ENCODE data around the gene CNIH3. TPM values are rescaled to one million over a fixed set of nuclear protein-coding genes. Genes with fewer than 3 reads are reported as not detected.

Gene CNIH3
- total RNA-seq, 1 donor from 2014 or later, result 1.4 TPM

DNA sequence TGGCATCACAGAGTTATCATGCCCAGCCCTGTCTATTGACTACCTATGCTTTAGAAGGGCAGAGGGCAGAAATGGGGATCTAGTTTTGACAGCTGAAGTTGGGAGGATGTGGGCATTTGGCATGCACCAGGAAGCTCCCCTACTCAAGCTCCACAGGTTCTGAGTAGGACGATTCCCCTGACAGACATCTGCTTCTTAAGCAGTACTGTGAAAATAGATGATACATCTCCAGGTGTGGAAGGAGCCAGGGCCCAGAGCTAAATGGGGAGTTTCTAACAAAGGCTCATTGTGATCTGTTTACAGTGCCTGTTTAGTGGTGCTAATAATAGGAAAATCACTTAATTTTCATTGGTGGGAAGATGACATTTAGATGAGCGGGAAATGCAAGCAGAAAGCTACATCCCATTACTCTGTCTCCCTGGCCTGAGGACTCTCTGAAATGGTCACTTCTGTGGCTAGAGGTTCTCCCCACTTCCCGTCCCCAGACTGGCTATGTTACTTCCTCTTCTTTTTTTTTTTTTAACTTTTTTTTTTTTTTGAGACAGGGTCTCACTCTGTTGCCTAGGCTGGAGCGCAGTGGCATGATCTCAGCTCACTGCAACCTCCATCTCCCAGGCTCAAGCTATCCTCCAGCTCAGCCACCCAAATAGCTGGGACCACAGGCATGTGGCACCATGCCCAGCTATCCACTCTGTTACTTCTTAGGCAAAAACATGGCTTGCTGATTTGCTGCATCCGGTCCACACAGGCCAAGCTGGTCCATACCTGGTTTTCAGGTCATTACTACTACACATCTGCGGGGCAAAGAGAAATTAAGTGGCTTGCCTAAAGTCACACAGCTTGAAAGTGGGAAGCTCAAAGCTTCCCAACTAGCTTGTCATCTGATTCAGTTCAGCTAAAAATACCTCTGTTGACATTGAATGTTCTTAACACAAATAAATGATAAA is 23.2 kb upstream of the CNIH3 start:
- H3K9me3 Mint-ChIP-seq, result no peaks in the 10 kb centered on the region

DNA sequence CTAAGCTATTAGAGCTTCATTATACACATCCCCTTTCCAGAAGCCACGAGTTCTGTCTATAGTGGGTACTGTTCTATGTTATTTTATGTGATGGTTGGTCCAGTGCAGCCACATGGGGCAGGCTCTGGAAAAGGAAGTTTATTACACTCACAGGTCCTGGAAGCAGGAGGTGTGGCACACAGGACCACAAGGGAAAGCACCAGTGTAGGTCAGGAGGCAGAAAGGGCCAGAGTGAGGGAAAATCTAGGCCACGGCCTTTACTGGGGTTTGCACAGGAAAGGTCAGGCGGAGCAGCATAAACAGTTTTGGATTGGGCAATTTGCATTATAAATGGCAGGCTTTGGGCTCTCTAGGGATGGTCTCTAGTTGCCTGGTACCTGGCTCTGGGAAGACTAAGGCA is 21.8 kb upstream of the CNIH3 start:
- intact Hi-C loops (cut with micrococcal nuclease), result no loop called here
- H3K27ac Mint-ChIP-seq, result no peak overlapping the region
- no peaks in the 10 kb centered on the region for H3K4me1 Mint-ChIP-seq (ENCODE audit: low read depth)
- no peak overlapping the region for H3K4me3 Mint-ChIP-seq
- no peaks in the 10 kb centered on the region for H3K36me3 Mint-ChIP-seq (ENCODE audit: low read depth)
- no peaks in the 10 kb centered on the region for H3K9me3 Mint-ChIP-seq
- no peak for DNase-seq (ENCODE audit: low spot score)
- H3K27me3 Mint-ChIP-seq (ENCODE audit: insufficient read depth), result peaks cover 12% of the 10 kb centered on the region

More for the DNA sequence above, 23.2 kb upstream of the CNIH3 start:
- intact Hi-C loops (cut with micrococcal nuclease), result no loop called here
- DNase-seq (ENCODE audit: low spot score), result no peak
- Mint-ChIP-seq H3K27me3 (ENCODE audit: insufficient read depth) (peaks cover 6% of the 10 kb centered on the region), H3K27ac (no peak overlapping the region), H3K4me3 (no peak overlapping the region), H3K36me3 (ENCODE audit: low read depth) (no peaks in the 10 kb centered on the region), H3K4me1 (ENCODE audit: low read depth) (no peaks in the 10 kb centered on the region)

DNA sequence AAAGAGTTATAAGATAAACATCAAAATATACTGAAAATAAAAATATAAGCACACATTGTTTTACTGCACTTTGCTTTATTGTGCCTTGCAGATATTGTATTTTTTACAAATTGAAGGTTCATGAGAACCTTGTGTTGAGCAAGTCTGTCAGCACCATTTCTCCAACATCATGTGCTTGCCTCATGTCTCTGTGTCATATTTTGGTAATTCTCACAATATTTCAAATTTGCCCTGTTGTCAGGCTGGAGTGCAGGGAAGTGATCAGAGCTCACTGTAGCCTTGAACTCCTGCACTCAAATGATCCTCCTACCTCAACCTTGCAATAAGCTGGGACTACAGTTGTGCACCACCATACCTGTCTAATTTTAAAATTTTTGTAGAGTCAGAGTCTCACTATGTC is 21.3 kb upstream of the CNIH3 start:
- Mint-ChIP-seq H3K4me1 (ENCODE audit: low read depth) (no peaks in the 10 kb centered on the region), H3K9me3 (no peaks in the 10 kb centered on the region), H3K27me3 (ENCODE audit: insufficient read depth) (peaks cover 12% of the 10 kb centered on the region), H3K36me3 (ENCODE audit: low read depth) (no peaks in the 10 kb centered on the region), H3K4me3 (no peak overlapping the region), H3K27ac (no peak overlapping the region)
- intact Hi-C loops (cut with micrococcal nuclease), result no loop called here
- DNase-seq (ENCODE audit: low spot score), result no peak

DNA sequence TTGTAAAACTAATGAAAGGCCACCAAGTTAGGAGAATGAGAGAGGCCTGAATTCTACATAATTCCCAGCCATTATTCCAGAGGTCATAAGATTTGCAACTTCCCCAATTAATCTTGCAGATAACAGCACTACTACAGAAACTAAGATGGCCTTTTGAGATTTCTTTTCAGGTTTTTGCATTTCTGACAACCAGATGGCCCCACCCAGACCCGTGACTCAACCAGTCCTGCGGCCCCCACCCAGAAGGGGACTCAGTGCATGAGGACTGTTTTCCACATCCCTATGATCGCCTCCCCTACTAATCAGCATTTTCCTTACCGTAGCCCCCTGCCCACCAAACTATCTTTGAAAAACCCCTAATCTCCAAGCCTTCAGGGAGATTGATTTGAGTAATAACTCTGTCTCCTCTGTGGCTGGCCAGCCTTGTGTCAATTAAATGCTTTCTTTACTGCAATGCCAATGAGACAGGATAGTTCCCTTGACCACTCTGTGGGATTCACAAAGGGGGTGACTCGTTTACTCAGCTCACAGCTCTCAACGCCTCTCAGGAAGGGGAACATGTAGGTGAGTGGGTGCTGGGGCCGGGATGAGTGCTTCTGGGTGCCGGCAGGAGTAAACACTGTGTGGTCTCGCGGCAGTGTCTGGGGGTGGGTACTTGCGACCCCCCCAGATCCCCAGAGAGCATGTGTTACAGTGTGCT is 10.5 kb upstream of the CNIH3 start:
- Mint-ChIP-seq H3K4me3 (no peak overlapping the region), H3K4me1 (ENCODE audit: low read depth) (no peaks in the 10 kb centered on the region), H3K36me3 (ENCODE audit: low read depth) (no peaks in the 10 kb centered on the region), H3K27ac (no peak overlapping the region), H3K27me3 (ENCODE audit: insufficient read depth) (peaks cover 34% of the 10 kb centered on the region), H3K9me3 (no peaks in the 10 kb centered on the region)
- intact Hi-C loops (cut with micrococcal nuclease), result no loop called here
- DNase-seq (ENCODE audit: low spot score), result no peak

DNA sequence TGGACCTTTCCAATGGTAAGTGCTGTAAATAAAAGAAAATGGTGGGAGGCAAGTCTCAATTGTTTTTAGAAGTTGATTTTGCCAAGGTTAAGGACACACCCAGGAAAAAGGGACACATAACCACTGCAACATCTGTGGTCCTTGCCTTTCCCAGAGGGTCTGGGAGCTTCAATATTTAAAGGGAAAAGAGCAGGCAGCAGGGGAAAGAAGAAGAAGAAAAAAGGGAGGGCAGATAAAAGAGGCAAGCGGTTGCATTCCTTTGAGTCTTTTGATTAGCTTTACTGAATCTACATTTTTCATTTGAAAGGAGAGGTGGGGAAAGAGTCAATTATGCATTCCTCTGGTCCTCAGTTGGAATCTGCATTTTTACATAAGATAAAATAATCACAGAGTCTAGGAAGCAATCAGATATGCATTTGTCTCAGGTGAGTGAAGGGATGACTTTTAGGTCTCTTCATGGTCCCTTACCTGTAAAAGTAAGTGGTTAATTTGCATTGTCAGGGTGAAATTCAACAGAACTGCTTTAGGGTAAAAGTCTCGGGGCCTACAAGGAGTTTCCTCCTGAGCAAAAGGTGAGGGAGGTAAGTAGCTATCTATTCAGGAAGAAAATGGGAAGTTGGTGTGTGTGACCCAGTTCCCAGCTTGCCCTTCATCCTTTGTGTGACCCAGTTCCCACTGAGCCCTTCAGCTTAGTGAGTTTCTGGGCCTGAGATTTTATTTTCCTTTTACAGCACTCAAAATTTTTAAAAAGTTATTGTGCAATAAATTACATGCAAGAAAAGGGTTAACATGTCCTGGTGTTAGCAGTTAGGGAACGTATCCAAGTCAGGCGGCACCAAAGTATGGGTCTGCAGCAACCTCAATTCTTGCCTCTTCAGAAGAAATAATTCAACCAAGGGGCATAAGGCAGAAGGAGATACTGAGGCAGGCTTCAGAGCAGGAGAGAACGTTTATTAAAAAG is 8.6 kb upstream of the CNIH3 start:
- intact Hi-C loops (cut with micrococcal nuclease), result no loop called here
- Mint-ChIP-seq H3K4me3 (no peak overlapping the region), H3K27me3 (ENCODE audit: insufficient read depth) (peaks cover 45% of the 10 kb centered on the region), H3K36me3 (ENCODE audit: low read depth) (no peaks in the 10 kb centered on the region), H3K9me3 (no peaks in the 10 kb centered on the region), H3K27ac (no peak overlapping the region), H3K4me1 (ENCODE audit: low read depth) (no peaks in the 10 kb centered on the region)
- no peak for DNase-seq (ENCODE audit: low spot score)

DNA sequence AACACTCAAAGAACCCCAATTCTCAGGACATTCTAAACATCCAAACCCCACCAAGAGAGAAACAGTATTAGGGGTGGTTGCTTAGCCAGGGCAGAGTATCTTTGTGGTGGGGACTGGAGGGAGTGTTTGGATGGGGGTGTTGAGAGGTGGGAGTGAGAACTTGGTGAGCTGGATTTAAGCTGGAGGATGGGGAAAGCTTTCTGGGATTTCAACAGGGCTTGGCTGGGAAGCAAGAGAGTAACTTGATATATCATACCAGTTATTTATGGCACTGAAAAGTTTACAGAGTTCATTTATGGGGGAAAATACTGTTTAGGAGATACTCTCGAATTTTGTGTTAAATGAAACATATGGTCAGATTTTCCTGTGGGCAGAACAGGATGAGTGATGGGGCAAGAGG is 6.8 kb upstream of the CNIH3 start:
- no peak for DNase-seq (ENCODE audit: low spot score)
- Mint-ChIP-seq H3K36me3 (ENCODE audit: low read depth) (no peaks in the 10 kb centered on the region), H3K9me3 (no peaks in the 10 kb centered on the region), H3K27ac (no peak overlapping the region), H3K4me3 (no peak overlapping the region), H3K27me3 (ENCODE audit: insufficient read depth) (peaks cover 43% of the 10 kb centered on the region), H3K4me1 (ENCODE audit: low read depth) (no peaks in the 10 kb centered on the region)
- intact Hi-C loops (cut with micrococcal nuclease), result no loop called here

DNA sequence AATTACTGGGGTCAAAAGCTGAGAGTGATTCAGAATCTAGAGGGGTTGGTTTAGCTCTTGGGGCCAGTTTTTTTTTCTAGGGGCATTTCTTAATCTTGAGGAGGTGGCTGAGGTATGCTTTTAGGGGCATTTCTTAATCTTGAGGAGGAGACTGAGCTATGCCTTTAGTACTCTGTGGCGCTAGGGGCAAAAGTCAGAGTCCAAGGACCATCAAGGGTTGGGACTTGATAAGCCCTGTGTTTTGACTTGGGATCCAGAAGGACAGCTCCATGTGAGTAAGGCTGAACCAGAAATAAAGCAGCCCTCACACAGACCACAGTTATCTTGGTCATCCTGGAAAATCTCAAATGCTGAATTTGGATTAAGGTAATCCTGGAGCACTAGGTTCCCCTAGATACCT is 3.9 kb upstream of the CNIH3 start:
- Mint-ChIP-seq H3K4me1 (ENCODE audit: low read depth) (peaks cover 5% of the 10 kb centered on the region), H3K36me3 (ENCODE audit: low read depth) (no peaks in the 10 kb centered on the region), H3K9me3 (no peaks in the 10 kb centered on the region), H3K27me3 (ENCODE audit: insufficient read depth) (peaks cover 60% of the 10 kb centered on the region), H3K4me3 (no peak overlapping the region), H3K27ac (no peak overlapping the region)
- DNase-seq (ENCODE audit: low spot score), result no peak
- intact Hi-C loops (cut with micrococcal nuclease), result no loop called here

DNA sequence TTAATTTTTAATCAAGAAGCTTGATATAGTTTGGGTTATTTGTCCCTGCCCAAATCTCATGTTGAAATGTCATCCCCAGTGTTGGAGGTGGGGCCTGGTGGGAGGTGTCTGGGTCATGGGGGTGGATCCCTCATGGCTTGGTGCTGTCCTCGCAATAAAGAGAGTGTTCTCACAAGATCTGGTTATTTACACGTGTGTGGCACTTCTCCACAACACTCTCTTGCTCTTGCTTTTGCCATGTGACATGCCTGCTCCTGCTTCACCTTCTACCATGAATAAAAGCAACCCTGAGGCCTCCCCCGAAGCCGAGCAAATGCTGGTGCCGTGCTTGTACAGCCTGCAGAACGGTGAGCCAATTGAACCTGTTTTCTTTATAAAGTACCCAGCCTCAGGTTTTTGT is 2.6 kb upstream of the CNIH3 start:
- H3K27me3 Mint-ChIP-seq (ENCODE audit: insufficient read depth), result peaks cover 68% of the 10 kb centered on the region
- peaks cover 17% of the 10 kb centered on the region for H3K4me1 Mint-ChIP-seq (ENCODE audit: low read depth)
- no peak overlapping the region for H3K27ac Mint-ChIP-seq
- intact Hi-C loops (cut with micrococcal nuclease), result no loop called here
- no peak for DNase-seq (ENCODE audit: low spot score)
- no peak overlapping the region for H3K4me3 Mint-ChIP-seq
- H3K36me3 Mint-ChIP-seq (ENCODE audit: low read depth), result no peaks in the 10 kb centered on the region
- no peaks in the 10 kb centered on the region for H3K9me3 Mint-ChIP-seq

DNA sequence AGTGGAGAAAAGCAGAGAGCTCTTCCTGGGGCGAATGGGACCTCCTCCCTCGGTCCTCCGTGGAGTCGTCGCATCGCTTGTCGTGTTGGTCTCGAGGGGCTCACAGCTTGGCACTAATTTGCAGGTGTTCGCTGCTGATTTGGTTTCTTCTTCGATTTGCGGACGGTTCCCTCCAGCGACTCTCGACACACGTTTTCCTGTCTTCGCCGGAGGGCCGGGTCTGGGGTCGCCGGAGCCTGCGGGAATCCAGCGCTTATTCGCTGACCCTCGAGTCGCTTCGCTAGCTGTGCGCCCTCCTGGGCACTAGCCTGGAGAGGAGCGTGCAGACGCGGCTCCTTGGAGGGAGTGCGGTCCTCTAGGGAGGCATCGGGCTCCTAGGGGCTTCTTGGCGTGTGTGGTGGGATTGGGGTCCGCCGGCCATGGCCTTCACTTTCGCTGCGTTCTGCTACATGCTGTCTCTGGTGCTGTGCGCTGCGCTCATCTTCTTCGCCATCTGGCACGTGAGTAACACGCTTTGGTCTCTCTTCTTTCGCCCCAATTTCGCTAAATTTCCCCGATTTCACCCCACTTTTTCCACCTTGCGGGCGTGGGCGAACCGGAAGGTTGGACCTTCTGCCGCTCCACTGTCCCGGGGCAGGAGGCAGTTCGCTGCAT is 766 bp downstream of the CNIH3 start:
- Mint-ChIP-seq H3K27ac (no peak overlapping the region), H3K4me3 (peak overlapping the region; percentile 76), H3K36me3 (ENCODE audit: low read depth) (peaks cover 5% of the 10 kb centered on the region), H3K27me3 (ENCODE audit: insufficient read depth) (peaks cover 72% of the 10 kb centered on the region), H3K4me1 (ENCODE audit: low read depth) (peaks cover 31% of the 10 kb centered on the region), H3K9me3 (peaks cover 6% of the 10 kb centered on the region)
- intact Hi-C loops (cut with micrococcal nuclease), result no loop called here
- no peak for DNase-seq (ENCODE audit: low spot score)

DNA sequence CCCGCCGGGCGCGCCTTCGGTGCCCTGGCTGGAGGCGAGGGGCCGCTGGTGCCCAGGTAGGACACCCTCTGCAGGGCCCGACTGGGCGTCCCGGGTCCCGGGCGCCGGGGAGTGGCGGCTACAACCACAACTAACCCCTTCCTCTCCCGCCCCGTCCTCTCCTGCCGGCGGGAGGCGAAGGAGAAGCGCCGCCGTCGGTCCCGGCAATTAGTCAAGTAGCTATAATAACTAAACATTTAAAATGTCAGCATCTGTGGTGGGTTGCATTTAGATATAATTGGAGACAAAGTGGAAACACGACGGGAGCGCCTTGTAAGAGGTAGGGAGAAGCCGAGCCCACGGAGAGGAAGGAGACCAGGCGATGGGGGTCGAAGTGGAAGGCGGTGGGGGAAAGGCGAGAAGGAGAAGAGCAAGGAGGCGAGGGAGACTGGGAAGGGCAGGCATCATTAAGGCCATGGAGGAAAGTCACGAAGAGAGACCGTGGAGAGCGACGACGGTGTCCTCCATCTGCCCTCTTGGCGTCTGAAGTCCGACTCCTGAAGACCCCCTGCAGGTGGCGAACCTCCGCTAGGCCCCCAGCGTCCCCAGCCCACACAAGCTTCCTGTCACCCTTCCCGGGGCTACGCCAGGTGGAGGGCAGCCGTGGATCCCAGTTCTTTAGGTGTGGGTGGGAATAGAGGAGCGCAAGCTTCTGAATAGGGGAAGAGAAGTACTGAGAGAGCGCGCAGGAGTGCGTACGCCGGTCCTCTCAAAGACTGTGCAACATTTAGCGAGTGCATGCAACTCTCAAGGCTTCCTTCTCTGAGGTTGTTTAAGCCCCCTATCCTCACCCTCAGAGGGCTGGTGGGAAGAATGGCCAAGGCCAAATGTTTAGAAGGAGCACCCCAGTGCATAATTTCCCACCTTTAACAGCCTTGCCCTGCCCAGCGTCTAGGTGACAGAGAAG is 1.6 kb downstream of the CNIH3 start:
- intact Hi-C loops (cut with micrococcal nuclease), result no loop called here

DNA sequence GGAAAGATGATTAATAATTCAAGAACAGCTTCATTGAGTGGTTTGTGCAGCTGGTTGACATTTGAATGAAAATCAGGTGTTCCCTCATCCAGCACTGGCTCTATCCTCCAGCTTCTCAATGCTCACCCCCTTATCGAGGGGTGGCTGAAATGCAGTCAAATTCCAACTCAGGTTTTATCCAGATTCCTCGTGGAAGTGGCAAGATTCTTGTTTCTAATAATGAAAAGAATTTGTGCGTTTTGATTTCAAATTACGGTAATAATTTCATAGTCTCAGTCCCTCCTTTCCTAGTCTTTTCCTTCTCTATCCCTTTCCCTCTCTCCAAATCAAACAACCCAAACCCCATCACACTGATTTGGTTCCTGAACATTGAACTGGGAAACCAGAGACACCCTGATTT is 3.1 kb downstream of the CNIH3 start:
- H3K27me3 Mint-ChIP-seq (ENCODE audit: insufficient read depth), result peaks cover 68% of the 10 kb centered on the region
- H3K4me1 Mint-ChIP-seq (ENCODE audit: low read depth), result peaks cover 49% of the 10 kb centered on the region
- H3K36me3 Mint-ChIP-seq (ENCODE audit: low read depth), result peaks cover 9% of the 10 kb centered on the region
- H3K27ac Mint-ChIP-seq, result no peak overlapping the region
- H3K9me3 Mint-ChIP-seq, result peaks cover 15% of the 10 kb centered on the region
- DNase-seq (ENCODE audit: low spot score), result no peak
- no peak overlapping the region for H3K4me3 Mint-ChIP-seq
- intact Hi-C loops (cut with micrococcal nuclease), result no loop called here

More for the DNA sequence above, 1.6 kb downstream of the CNIH3 start:
- no peak for DNase-seq (ENCODE audit: low spot score)
- Mint-ChIP-seq H3K27ac (no peak overlapping the region), H3K27me3 (ENCODE audit: insufficient read depth) (peaks cover 72% of the 10 kb centered on the region), H3K4me3 (peak overlapping the region; percentile 76), H3K9me3 (peaks cover 12% of the 10 kb centered on the region), H3K36me3 (ENCODE audit: low read depth) (peaks cover 6% of the 10 kb centered on the region), H3K4me1 (ENCODE audit: low read depth) (peaks cover 34% of the 10 kb centered on the region)

All from activated T-helper 1 cell treated with anti-CD3 and anti-CD28 coated beads, Interleukin-12 subunit alpha, Interleukin-12 subunit beta, Interleukin-2, Interleukin-4 antibody, amounts not matched to agents 30 ng/mL and 10 ng/mL and 1 ng/mL, durations not matched to agents 14 hours and 24 hours and 36 hours (primary cell).